D721Med (cell line): ENCODE data around the gene LRRC1.
A peak's percentile ranks its signal among the peaks of the same experiment; 100 is the strongest.

Experiments
- DNase-seq: peaks from one replicate; pipeline ENCODE4 v3.0.0; 2011; ENCODE audit warnings: low spot score; ENCODE audit not compliant: insufficient read length
- FAIRE-seq: peaks from 2 replicates; lab custom pipeline; 2011; peaks lifted over from hg19 to GRCh38; lab: Jason Lieb, UNC
- CTCF ChIP-seq: IDR thresholded peaks from 2 replicates; pipeline ENCODE4 v1.5.1; 2012; ENCODE audit warnings: mild to moderate bottlenecking, control low read depth; ENCODE audit not compliant: insufficient read depth; ENCODE audit errors: missing control alignments

Gene LRRC1

GRCh38 chr6:53945765-53946407 lies 151.1 kb downstream of the LRRC1 start:
- no peak for FAIRE-seq
- no peak for TF ChIP-seq CTCF
- DNase-seq: no peak

- no peak for DNase-seq
- TF ChIP-seq CTCF: no peak
- no peak for FAIRE-seq
Measured at GRCh38 chr6:53947780-53948179, 153.0 kb downstream of the LRRC1 start.

GRCh38 chr6:53951383-53951782 lies 156.6 kb downstream of the LRRC1 start:
- FAIRE-seq: no peak
- DNase-seq: no peak
- TF ChIP-seq CTCF: no peak

- FAIRE-seq: peak; percentile 41
- TF ChIP-seq CTCF: peak; percentile 89
- no peak for DNase-seq
Measured at GRCh38 chr6:53956068-53956711, 161.4 kb downstream of the LRRC1 start.

- DNase-seq: no peak
- no peak for TF ChIP-seq CTCF
- no peak for FAIRE-seq
Measured at GRCh38 chr6:53956804-53957203, 162.0 kb downstream of the LRRC1 start.

- no peak for DNase-seq
- no peak for FAIRE-seq
- TF ChIP-seq CTCF: no peak
Measured at GRCh38 chr6:53959717-53960116, 164.9 kb downstream of the LRRC1 start.

GRCh38 chr6:53960311-53960710 lies 165.5 kb downstream of the LRRC1 start:
- DNase-seq: no peak
- FAIRE-seq: no peak
- no peak for TF ChIP-seq CTCF
